Natural killer cell (primary cell): ENCODE results near the gene ADAMTS14. TPM values are rescaled to one million over a fixed set of nuclear protein-coding genes. Genes with fewer than 3 reads are reported as not detected.

Source experiments
- ATAC-seq, 3 donors: fragments of 150-1000 bp in 2 of 3; fragments of 200-7000 bp in 1 of 3; cut with Tn5 transposase; 1 replicate in 1 of 3; 2 replicates in 2 of 3; pipeline ENCODE4 v1.10.0; 2021; ENCODE audit warnings: mild to moderate bottlenecking in 2 of 3, moderate library complexity in 2 of 3
- DNase-seq, 2 donors: peaks; one replicate each; pipeline versions ENCODE4 v3.0.0 to v3.0.0-alpha.2; 2013 to 2021; ENCODE audit warnings: mixed read lengths in 1 of 2
- H3K27ac ChIP-seq: one replicate; pipeline ENCODE4 v1.5.1; 2013; ENCODE audit warnings: mild to moderate bottlenecking, low read length
- H3K27me3 ChIP-seq: one replicate; pipeline ENCODE4 v1.6.1; 2013; ENCODE audit warnings: low read length; ENCODE audit not compliant: control insufficient read depth, insufficient read depth
- H3K36me3 ChIP-seq: one replicate; pipeline ENCODE4 v1.6.1; 2013; ENCODE audit warnings: low read length; ENCODE audit not compliant: control insufficient read depth, insufficient read depth
- H3K4me1 ChIP-seq: one replicate; pipeline ENCODE4 v1.6.1; 2013; ENCODE audit warnings: low read length; ENCODE audit not compliant: control insufficient read depth, insufficient read depth
- H3K4me3 ChIP-seq: one replicate; pipeline ENCODE4 v1.5.1; 2013; ENCODE audit warnings: low read length
- H3K9me3 ChIP-seq: one replicate; pipeline ENCODE4 v1.6.1; 2013; ENCODE audit warnings: low read length; ENCODE audit not compliant: control insufficient read depth, insufficient read depth
- H3K27ac Mint-ChIP-seq, 2 donors: one replicate each; pipeline ENCODE4 v1.8.0; 2022; ENCODE audit warnings: mild to moderate bottlenecking in 2 of 2, mixed read lengths in 2 of 2, moderate library complexity in 1 of 2
- H3K27me3 Mint-ChIP-seq, 2 donors: one replicate each; pipeline ENCODE4 v1.8.0; 2022; ENCODE audit warnings: low read depth in 2 of 2, mixed read lengths in 2 of 2
- H3K36me3 Mint-ChIP-seq: one replicate; pipeline ENCODE4 v1.8.0; 2022; ENCODE audit warnings: mixed read lengths
- H3K4me1 Mint-ChIP-seq, 2 donors: one replicate each; pipeline ENCODE4 v1.8.0; 2022; ENCODE audit warnings: mixed read lengths in 2 of 2
- H3K4me3 Mint-ChIP-seq: one replicate; pipeline ENCODE4 v1.8.0; 2022; ENCODE audit warnings: mild to moderate bottlenecking, moderate library complexity, mixed read lengths
- H3K9me3 Mint-ChIP-seq, 2 donors: one replicate each; pipeline ENCODE4 v1.8.0; 2022; ENCODE audit warnings: mixed read lengths in 2 of 2
- WGBS: methylation state at CpG from one replicate; pipeline ENCODE4 v1.1.7; 2013; ENCODE audit warnings: missing lambda C conversion rate; ENCODE audit not compliant: insufficient coverage; 5-methylcytosine and 5-hydroxymethylcytosine counted together
- intact Hi-C: fragments of 100-400 bp; cut with micrococcal nuclease; formaldehyde crosslinking; loops from one replicate; pipeline ENCODE4 v1.14.2; 2022
- total RNA-seq, 4 donors: library from RNA; stranded (reverse); fragments of 120-200 nt in 1 of 4; gene quantifications; one replicate each; pipeline versions ENCODE4 v1.2.3 to v1.2.4, GENCODE V29; 2013 to 2022
- TF ChIP-seq, protein P1 (sequence below): fragments of 200-600 bp; IDR thresholded peaks from one replicate; pipeline ENCODE4 v1.8.0; 2022; ENCODE audit warnings: antibody characterized with exemption

ADAMTS14 gene
- total RNA-seq, 3 donors from 2014 or later (not counting 1 experiment from before 2014, with no cell fraction given): 0.70 to 1.5 (median 1.1) TPM

DNA sequence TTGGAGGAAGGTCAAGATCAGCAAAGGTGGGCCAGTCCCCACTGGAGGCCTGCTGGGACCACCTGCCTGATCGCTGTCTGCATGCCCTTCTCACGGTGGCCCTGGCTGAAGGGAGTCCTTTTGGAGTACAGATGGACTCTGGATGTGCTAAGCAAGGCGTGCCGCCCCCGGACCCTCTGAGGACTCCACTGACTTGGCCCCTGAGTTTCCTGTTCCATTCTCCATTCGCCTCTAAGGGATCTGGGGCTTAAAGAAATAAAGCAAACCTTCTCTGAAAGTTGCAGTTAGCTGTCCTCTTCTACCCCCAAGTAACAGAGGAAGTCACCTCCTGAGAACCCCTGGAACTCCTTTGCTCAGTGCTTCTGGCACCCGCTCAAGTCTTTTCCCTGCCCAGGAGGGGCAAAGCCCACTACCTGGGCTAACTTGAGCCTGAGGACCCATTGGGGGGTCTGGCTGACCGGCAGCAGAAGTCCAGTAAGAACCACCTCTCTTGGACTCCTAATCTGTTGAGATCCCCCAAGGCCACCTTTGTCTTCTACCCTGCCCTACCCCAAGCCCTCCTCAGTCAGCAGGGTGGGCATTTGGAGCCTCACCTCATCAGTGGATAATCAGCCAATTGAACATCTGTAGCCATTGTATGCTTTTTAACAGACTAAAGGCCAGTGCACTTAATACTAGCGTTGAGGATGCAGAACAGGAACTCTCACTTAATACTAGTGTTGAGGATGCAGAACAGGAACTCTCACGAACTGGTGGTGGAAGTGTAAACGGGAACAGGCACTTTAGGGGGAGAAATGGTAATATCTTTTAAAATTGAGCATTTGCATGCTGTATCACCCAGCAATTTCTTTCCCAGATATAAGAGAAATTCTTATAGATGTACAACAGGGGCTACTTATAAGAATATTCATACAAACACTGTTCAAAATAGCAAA, 110.7 kb downstream of the ADAMTS14 start:
- H3K4me1 Mint-ChIP-seq: peaks cover 42% of the 10 kb centered on the region in 2 donors
- TF ChIP-seq, protein P1, sequence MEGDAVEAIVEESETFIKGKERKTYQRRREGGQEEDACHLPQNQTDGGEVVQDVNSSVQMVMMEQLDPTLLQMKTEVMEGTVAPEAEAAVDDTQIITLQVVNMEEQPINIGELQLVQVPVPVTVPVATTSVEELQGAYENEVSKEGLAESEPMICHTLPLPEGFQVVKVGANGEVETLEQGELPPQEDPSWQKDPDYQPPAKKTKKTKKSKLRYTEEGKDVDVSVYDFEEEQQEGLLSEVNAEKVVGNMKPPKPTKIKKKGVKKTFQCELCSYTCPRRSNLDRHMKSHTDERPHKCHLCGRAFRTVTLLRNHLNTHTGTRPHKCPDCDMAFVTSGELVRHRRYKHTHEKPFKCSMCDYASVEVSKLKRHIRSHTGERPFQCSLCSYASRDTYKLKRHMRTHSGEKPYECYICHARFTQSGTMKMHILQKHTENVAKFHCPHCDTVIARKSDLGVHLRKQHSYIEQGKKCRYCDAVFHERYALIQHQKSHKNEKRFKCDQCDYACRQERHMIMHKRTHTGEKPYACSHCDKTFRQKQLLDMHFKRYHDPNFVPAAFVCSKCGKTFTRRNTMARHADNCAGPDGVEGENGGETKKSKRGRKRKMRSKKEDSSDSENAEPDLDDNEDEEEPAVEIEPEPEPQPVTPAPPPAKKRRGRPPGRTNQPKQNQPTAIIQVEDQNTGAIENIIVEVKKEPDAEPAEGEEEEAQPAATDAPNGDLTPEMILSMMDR: no peak
- no peaks in the 10 kb centered on the region for H3K36me3 Mint-ChIP-seq
- peak overlapping the region in 1 of 2 donors; percentile 1 for H3K27ac Mint-ChIP-seq
- Histone ChIP-seq H3K4me3 (no peak overlapping the region), H3K36me3 (no peaks in the 10 kb centered on the region), H3K27me3 (no peaks in the 10 kb centered on the region), H3K27ac (no peak overlapping the region), H3K9me3 (no peaks in the 10 kb centered on the region), H3K4me1 (peaks cover 34% of the 10 kb centered on the region)
- intact Hi-C loops: no loop called here
- no peaks in the 10 kb centered on the region for H3K27me3 Mint-ChIP-seq
- ATAC-seq (no peak), DNase-seq (no peak)
- H3K4me3 Mint-ChIP-seq: peak overlapping the region; percentile 17
- 75% methylated on average over 10 of the region's 11 CpGs for WGBS
- H3K9me3 Mint-ChIP-seq: no peaks in the 10 kb centered on the region

DNA sequence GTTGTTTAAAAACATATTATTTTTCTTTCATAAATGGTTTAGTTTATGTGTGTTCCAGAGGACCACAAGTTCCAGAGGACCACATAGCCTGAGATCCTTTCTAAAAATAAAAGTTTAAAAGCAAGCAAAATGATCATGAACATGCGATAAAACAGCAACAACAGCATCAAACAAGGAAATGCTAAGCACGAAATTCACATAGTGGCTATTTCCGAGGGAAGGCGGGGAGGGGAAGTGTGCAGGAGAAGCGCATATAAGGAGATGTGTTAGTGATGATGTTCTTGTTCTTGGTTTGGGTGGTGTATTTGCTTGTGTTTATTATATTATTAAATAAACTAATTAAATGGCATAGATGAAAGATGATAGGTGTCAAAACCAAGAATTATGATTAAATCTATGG, 111.7 kb downstream of the ADAMTS14 start:
- H3K27me3 ChIP-seq: no peaks in the 10 kb centered on the region
- DNase-seq (no peak), ATAC-seq (no peak)
- no peaks in the 10 kb centered on the region for H3K36me3 ChIP-seq
- intact Hi-C loops: no loop called here
- H3K27ac ChIP-seq: no peak overlapping the region
- TF ChIP-seq, protein P1: no peak
- peaks cover 34% of the 10 kb centered on the region for H3K4me1 ChIP-seq
- H3K4me3 ChIP-seq: no peak overlapping the region
- Mint-ChIP-seq H3K27ac (peak overlapping the region in 1 of 2 donors; percentile 72), H3K27me3 (no peaks in the 10 kb centered on the region), H3K4me3 (no peak overlapping the region), H3K9me3 (no peaks in the 10 kb centered on the region), H3K4me1 (peaks cover 42 to 47% of the 10 kb centered on the region in 2 donors), H3K36me3 (no peaks in the 10 kb centered on the region)
- no peaks in the 10 kb centered on the region for H3K9me3 ChIP-seq
- WGBS: 71% methylated on average over 5 of the region's 5 CpGs

DNA sequence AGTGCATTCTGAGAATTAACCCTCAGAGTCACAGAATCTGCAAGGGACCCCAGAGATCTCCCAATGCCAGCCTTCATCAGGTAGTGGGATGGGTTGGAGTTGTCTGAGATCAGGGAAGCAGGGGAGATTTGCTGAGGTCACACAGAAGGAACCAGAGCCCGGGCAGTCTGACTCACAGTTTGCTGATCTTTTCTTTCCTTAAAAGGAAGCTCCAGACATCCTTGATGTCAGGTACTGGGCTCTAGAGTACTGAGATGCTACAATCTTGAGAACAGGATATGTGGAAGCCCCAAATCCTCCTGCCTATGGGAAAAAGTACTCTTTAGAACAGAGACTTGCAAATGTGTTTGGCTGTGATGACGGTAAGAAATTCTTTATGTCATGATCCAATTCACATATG, 112.2 kb downstream of the ADAMTS14 start:
- Mint-ChIP-seq H3K27me3 (no peaks in the 10 kb centered on the region), H3K4me1 (peaks cover 42 to 47% of the 10 kb centered on the region in 2 donors), H3K36me3 (no peaks in the 10 kb centered on the region), H3K4me3 (no peak overlapping the region), H3K9me3 (no peaks in the 10 kb centered on the region), H3K27ac (peak overlapping the region in 1 of 2 donors; percentile 72)
- WGBS: 72% methylated on average over 2 of the region's 2 CpGs
- TF ChIP-seq, protein P1: no peak
- no peak for ATAC-seq
- peaks cover 34% of the 10 kb centered on the region for H3K4me1 ChIP-seq
- intact Hi-C loops: no loop called here
- no peaks in the 10 kb centered on the region for H3K36me3 ChIP-seq
- no peak for DNase-seq
- no peaks in the 10 kb centered on the region for H3K9me3 ChIP-seq
- H3K27ac ChIP-seq: no peak overlapping the region
- no peaks in the 10 kb centered on the region for H3K27me3 ChIP-seq
- H3K4me3 ChIP-seq: no peak overlapping the region
